Stimulated activated naive CD8-positive, alpha-beta T cell treated with anti-CD3 and anti-CD28 coated beads, Interleukin-15, Interleukin-2, amounts not matched to agents 100 U/mL and 50 U/mL, for 24 hours (primary cell): ENCODE data around the gene ZBTB43.

Experiments used
- ATAC-seq: fragments of 150-1000 bp; cut with Tn5 transposase; one replicate; pipeline ENCODE4 v1.10.0; 2021
- DNase-seq: peaks from one replicate; pipeline ENCODE4 v3.0.0; 2021

ZBTB43 gene

DNA sequence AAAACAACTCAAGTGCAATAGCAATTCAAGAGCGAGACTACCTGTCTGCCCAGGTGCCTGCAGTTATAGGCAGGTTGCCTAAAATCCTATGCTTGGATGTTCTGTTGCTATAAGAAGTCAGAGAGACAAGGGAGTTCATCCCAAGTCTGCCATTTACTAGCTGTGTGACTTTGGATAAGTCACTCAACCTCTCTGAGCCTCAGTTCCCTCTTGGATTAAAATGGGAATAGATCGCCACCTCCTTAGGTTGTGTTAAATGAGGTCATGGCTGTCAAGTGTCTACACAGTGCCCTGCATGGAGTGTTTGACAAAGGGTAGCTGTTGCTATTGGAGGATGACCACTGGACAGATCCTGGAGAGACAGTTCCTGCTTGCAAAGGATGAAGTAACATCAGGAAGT, 54.3 kb downstream of the ZBTB43 start:
- no peak for DNase-seq

DNA sequence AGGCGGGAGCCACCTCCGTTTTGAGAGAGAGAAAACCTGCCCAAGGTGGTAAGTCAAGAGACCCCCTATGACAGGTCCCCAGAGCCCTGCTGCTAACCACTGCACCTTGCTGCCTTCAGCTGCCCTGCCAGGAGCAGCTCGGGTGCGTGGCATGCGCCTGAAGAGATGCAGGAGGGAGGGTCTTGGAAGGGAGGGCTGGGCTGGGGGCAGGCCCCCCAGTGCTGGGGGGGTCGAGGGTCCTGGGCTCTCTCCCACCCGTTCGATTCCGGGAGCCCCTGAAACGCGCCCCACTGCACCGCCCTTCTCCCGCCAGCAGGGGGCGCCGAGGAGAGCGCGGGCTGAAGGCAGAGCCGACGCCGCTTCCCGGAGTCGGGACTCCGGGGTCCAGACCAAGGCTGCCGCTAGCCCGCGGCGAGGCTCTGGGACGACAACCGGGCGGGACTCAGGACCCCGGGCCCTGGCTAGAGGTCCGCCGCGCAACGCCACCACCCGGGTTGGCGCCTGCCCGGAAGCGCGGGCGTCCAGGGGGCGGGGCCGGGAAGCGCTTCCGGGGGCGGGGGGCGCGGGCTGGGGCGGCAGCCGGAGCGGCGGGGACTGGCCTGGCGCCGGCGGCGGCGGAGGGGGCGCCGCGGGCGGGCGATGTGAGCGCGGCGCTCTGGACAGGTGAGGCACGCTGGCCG, 55.4 kb downstream of the ZBTB43 start, which contains the start of gene ZBTB34:
Gene ZBTB34 (plus strand): TSS at position 563 of the 680 bp plus-strand sequence. CDS start 18,761 bp downstream, outside the sequence.
- ATAC-seq = peak; percentile 67

More for the DNA sequence above, 54.3 kb downstream of the ZBTB43 start:
- ATAC-seq = no peak

DNA sequence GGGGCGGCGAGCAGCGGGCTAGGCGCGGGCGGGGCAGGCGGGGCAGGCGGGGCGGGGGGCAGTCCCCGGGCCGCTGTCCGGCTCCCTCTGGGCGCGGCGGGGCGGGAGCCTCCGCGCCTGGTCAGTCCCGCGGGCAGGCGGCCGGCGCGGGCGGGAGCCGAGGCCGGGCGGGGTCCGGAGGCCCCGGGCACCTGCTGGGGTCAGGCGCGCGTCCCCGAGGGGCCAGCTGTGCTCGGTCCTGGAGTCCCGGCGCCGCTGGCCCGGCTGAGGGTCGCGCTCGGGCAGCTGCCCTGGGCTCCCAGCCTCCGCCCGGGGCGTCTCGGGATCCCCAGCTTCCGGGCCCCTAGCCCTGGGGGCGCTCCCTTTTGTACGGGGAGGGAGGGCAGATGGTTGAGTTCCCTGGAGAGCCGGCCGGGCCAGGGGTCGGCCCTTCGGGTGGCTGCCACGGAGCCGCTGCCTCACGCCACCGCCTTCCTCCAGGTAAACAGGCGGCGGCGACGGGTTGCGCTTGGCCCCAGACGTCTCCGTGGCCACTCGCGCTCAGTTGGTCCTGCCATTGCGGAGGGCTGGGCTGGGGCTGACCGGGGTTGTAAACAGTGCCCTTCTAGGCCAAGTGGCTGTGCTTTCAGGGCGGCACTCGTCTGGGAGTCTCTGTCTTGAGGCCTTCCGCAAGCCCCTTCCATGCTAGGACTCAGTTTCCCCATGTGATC, 56.1 kb downstream of the ZBTB43 start:
- peak; percentile 37 for DNase-seq
- ATAC-seq = peak; percentile 17

More for the DNA sequence above, 55.4 kb downstream of the ZBTB43 start, which contains the start of gene ZBTB34:
- peak; percentile 84 for DNase-seq

DNA sequence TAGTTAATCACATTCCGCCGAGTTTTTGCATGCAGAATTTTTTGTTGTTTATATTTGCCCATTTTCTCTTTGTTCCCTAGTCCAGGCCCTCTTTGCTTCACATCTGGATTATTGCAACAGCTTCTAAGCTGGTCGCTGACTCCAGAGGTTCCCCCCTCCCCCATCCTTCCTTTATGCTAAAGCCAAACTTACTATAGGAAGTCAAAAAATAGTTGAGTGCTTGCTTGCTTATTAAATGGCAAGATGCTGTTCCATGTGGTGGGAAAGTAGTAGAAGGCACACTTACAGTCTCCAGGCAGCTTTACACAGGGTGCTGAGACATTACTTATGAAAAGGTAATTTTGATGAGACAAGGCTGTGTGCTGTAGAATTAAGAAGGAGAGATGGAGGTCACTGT, 56.9 kb downstream of the ZBTB43 start:
- ATAC-seq = no peak
- no peak for DNase-seq

DNA sequence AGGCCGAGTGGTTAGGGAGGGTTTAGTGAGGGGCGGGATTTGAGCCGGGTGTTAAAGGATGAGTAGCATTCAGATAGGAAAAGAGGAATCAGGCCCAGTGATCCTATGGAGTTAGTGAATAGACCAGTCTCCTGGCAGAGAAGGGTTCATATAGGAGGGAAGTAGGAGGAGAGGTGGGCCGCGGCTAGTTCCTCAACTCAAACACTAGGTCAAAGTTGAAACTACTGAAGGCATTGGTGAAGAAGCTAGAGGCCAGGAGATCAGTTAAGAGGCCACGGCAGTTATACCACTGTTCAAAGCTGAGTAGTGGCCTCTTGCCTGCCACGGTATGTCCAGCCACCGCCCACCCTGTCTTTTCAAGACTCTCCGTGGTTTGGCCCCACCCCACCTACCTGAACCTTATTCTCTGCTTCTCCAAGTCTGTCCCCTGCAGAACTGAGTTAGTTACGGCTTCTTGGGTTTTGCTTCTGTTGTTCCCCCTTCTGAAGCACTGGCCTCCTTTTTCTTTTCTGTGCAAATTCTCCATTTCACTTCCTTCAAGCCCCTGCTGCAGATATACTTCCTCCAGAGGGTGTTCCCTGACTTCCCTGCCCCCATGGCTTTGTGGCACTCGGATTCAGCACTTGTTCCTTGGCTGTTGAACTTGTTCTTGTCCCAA, 57.4 kb downstream of the ZBTB43 start:
- ATAC-seq = no peak

DNA sequence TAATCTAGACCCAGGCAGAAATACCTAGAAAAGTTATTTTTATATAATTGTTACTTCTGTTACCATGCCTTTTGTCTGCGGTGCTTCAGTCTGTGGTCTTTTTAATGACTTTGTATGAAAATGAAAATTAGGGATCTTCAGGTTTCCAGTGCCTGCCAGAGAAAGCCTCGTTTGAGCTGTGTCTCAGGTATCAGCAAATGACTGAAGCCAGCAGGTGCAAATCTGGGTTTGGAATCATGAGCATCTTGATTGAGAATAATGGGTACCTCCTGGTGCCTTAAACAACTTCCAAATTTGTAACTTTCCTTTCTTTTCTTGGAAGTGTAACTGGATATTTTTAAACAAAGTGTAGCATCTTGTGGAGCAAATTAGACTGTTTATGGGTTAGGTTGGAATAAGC, 59.9 kb downstream of the ZBTB43 start:
- DNase-seq (no peak), ATAC-seq (no peak)

More for the DNA sequence above, 57.4 kb downstream of the ZBTB43 start:
- no peak for DNase-seq

DNA sequence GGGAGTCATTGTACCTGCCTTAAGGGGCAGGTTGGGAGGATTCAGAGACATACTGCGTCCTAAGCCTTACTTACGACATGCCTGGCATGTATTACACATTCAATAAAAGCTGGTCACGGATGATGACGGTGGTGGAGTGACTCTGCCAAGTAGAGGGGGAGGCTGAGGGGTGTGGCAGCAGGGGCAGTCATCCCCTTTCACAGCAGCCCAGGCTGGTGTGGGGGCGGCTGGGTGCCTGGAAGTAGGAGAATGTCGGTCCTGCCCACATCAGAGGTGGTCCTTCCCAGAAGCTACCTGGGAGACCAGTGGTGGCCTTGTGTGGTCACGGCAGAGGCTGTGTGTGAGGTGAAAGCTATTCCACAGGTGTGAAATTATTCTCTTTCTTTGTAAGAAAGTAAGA, 64.5 kb downstream of the ZBTB43 start:
- no peak for ATAC-seq
- DNase-seq = peak; percentile 19

DNA sequence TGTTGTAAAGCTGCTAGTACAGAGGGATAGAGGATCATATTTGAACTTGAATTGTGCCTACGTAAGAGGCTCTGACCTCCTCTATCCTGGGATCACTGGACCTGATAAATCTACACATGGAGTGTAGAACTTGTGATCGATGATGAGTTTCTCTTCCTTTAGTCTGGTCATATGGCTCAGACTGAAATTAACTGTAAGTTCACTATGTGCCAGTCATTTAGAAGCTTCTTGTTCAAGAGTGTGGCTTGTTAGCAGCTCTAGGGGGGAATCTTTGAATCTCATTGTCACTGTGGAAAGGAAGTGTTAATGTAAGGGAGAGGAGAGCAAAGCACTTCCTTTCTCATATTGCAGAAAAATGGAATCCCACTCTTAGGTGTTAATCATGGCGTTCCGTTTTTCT, 67.7 kb downstream of the ZBTB43 start:
- ATAC-seq (no peak), DNase-seq (no peak)

DNA sequence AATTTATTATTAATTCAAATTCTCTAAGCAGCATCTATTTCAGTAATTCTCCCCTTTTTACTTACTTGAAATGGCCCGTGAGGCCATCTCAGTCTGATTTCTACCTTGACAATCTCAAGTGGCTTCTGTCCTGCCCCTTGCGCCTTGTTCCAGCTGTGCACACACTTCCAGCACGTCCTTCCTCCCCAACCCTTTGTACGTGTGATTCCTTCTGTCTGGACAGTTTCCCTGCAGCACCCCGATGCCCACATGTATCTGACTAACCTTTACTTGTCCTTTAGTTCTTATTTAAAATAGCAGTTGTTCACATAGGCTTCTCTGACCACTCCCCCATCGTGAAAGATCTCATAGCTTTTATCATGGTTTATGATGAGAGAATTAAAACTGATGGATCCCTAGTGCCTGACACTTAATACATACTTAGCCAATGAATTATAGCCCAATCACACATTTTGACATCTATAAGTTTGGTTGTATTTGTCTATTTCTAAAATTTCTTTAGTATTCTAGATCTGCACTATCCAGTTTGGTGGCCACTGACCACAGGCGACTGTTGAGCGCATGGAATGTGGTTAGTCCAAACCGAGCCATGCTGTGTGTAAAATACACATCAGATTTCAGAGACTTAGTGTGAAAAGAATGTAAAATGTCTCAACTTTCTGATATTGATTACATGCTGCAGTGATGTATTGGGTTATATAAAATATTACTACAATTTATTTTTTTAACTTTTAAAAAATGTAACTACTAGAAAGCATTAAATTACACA, 69.9 kb downstream of the ZBTB43 start:
- ATAC-seq (no peak), DNase-seq (no peak)

DNA sequence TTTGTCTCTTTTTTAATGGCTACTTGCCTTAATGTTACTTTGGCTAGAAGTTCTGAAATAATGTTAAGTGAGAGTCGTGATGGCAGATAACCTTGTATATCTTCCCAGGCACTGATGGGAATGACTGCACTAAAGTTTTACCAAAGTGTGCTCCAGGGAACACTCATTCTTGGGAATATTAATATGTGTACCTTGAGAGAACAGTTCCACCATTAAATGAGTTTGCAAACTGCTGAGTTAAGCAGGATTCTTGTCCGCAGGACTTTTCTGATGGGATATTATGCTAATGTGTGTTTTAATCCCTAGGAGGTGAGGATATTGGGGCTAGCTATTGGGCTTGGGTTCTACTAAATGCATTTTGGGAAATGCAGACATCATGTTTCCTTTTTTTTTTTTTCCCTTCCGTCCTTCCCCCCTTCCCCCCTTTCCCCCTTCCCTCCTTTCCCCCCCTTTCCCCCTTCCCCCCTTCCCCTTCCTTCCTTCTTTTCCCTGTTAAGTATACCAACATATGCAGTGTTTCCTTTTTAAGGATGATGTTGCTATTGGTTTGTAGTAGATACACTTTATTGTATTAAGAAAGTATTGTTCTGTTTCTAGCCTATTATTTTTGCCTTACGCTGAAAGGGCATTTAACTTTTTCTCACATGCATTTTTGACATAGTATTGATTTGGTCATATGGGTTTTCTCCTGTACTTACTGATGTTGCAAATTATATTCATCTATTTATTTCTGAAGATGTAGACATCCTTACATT, 71.1 kb downstream of the ZBTB43 start:
- no peak for ATAC-seq
- no peak for DNase-seq

DNA sequence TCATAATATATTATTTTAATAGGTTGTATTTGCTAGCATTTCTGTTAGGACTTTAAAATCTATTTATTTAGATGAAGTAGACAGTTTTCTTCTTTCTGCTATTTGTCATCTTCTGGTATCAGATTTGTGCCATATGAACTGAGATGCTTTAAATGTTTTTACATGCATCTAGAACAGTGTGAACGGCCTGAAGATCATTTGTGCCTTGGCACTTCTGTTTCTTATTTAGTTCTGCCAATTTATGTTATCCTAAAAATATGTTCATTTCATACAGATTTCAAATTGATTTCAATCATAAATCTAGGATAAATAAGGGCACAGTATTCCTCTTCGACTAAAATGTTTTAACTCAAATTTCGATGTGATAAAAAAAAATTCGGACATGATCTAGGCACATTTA, 71.7 kb downstream of the ZBTB43 start:
- DNase-seq (no peak), ATAC-seq (no peak)

DNA sequence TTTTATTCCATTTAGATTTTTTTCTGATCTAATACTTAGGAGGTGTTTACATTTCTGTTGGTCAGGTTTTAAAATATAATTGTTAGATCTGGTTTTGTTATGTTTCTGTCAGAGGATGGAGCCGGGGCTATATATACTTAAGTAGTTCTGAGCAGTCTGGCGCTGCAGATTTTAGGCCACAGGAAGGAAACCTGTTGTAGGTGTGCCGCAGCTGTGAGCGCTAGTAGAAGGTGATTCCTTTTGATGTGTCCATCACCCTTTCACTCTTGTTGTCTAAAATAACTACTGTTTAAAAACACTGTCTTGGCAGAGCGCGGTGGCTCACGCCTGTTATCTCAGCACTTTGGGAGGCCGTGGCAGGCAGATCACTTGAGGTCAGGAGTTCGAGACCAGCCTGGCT, 72.6 kb downstream of the ZBTB43 start:
- ATAC-seq (no peak), DNase-seq (no peak)

DNA sequence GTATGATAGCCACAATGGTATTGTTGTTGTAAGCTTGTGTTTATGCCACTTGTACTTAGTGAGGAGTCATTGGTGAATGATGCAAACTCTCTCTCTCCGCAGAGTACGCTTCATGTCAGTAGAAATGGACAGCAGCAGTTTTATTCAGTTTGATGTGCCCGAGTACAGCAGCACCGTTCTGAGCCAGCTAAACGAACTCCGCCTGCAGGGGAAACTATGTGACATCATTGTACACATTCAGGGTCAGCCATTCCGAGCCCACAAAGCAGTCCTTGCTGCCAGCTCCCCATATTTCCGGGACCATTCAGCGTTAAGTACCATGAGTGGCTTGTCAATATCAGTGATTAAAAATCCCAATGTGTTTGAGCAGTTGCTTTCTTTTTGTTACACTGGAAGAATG, 74.4 kb downstream of the ZBTB43 start:
- DNase-seq (no peak), ATAC-seq (no peak)

DNA sequence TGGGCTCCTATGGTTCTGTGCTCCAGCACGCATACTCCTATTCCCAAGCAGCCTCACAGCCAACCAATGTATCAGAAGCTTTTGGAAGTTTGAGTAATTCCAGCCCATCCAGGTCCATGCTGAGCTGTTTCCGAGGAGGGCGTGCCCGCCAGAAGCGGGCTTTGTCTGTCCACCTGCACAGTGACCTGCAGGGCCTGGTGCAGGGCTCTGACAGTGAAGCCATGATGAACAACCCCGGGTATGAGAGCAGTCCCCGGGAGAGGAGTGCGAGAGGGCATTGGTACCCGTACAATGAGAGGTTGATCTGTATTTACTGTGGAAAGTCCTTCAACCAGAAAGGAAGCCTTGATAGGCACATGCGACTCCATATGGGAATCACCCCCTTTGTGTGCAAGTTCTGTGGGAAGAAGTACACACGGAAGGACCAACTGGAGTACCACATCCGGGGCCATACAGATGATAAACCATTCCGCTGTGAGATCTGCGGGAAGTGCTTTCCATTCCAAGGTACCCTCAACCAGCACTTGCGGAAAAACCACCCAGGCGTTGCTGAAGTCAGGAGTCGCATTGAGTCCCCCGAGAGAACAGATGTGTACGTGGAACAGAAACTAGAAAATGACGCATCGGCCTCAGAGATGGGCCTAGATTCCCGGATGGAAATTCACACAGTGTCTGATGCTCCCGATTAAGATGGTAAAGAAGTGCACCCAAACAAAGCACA, 75.5 kb downstream of the ZBTB43 start:
- no peak for DNase-seq
- ATAC-seq = peak; percentile 14

DNA sequence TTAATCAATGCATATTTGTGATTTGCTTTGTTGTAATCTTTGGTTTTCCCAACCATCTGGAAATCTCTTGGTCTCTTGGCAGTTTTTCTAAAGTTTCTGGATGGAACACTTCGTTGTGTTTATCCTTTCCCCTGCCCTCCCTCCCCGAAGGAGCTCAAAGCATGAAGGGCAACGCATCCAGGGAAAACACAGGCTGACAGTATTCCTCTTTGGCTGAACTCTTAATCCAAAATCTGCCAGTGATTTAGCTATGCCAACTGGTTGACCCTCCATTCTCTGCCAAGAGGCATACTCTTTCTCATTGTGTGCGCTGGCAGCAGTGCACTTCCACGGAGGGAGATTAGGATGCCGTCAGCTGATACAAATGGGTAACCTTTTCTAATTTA, 76.1 kb downstream of the ZBTB43 start:
- ATAC-seq (no peak), DNase-seq (no peak)

DNA sequence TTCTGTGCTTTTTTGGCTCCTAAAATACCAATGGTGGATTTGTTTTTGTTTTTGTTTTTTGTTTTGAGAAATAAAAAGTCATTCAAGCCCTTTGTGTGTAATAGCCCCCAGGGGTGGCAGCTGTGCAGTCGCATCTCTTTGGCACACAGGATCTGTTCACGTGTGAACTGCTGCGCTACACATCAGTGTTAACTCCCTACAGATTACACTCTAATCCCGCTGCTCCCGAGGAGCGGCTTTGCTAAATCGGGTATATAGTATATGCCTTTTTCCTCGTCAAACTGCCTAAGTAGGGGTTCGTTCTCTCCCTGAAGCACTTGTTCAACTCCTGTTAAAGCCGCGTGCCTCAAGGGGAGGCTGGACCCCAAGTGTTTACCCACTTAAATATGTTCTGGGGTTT, 77.9 kb downstream of the ZBTB43 start:
- ATAC-seq = no peak
- no peak for DNase-seq

DNA sequence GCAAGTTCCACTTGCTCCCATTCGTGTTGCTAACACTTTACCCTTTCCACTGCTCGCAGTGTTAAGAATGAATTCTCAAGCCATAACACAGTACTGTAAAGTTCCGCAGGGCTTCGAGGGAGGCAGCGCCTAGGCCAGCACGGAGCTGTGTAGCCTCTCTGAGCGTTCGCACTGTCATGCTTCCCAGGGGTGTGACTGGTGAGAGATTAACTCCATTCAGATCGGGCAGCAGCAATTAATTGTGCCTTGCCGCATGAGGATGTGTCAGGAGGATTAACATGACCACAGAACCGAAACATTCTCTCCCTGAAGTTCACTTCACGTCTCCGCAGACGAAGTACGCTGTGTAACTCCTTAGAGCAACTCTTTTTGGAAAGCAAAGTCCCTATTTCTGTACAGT, 78.8 kb downstream of the ZBTB43 start:
- DNase-seq = no peak
- no peak for ATAC-seq

DNA sequence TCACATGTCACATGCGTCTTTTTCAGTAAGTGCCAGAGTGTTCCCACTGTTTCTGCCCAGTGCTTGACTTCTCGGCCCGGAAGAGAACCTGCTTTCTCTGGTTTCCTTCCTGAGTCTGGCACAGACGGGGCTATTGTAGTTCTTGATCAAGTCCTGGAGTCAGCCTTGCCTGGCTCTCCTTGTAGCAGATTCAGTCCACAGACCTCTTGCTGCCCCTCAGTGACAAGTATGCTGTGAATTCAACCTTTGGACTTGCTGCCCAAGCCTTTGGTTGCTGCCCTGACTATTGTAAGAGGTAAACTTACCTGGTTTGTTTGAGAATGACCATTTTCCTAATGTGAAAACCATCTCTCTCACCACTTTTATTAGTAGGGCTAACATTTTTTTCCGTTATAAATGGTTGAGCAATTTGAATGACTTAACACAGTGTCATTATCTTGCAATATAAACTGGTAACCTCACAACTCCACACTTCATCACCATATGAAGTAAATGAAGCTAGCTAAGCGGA, 80.3 kb downstream of the ZBTB43 start:
- ATAC-seq (no peak), DNase-seq (no peak)

DNA sequence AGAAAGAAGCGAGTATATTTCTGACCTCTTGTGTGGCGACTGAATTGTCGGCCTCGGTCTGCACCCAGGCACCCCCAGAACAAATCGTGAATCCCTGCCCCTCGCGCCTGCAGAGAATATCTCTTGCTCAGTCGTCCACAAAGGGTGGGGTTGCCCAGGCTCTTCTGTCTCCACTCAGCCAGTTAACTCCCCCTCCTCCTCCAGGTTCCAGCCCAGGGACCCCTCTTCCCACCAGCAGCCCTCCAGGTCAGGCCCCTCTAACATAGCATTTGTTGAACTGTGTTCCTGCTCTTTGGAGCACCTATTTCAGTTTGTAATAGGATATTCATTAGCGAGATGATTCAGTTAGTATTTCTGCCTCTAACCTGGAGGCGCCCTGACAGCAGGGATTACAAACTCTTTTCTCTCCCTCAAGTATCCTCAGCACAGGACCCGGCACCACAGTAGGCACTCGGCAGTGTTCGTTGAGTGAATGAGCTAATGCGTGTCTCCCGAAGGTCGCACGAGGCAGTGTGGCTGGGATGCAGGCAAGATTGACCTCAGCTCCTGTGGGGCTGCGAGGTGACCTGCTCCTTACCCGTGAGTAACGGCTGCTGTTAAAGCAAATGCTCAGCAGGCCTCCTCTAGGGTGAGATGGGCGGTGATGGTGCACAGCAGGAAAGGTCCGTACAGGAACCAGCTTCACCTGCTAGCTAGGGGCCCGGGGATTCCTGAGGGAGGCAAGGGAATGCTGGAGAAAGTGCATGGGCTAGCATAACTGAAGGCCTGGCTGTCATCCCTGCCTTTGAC, 81.4 kb downstream of the ZBTB43 start:
- DNase-seq = no peak
- no peak for ATAC-seq

DNA sequence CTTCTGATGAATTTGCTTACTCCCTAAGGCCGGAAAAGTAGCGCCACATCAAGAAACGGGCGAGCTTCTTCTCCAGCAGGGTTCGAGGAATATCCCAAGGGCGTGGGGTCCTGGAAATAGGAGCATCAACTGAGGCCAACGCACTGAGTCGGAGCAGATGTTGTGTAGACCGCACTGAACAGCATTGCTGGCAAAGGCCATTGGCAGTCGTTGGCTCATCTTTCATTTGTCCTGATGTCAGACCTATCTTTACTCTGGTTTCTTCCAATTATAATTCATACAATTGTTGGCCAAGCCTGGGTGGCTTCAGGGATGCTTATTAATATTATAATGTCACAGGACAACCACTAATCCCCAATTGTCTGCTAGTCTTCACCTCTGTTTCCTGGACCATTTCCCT, 82.1 kb downstream of the ZBTB43 start:
- DNase-seq (no peak), ATAC-seq (no peak)
